Measurements from ENCODE around the gene TBC1D3E.
"Not testable (repeated sequence)": the region's sequence is repeated elsewhere in the genome, so short reads cannot be mapped to it uniquely, and the experiment has no call there.

DNA sequence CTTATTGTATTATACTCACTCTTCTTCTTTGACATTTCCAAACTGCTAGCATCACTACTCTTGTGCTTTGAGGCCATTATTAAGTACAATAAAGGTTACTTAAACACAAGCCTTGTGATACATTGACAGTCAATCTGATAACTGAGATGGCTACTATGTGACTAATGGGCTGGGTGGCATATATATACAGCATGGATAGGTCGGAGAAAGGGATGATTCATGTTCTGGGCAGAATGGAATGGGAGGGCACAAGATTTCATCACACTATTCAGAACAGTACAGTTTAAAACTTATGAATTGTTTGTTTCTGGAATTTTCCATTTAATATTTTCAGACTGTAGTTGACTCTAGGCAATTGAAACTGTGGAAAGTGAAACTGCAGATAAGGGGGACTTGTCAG is 40.4 kb upstream of the TBC1D3E start:
- TF ChIP-seq, protein P1, sequence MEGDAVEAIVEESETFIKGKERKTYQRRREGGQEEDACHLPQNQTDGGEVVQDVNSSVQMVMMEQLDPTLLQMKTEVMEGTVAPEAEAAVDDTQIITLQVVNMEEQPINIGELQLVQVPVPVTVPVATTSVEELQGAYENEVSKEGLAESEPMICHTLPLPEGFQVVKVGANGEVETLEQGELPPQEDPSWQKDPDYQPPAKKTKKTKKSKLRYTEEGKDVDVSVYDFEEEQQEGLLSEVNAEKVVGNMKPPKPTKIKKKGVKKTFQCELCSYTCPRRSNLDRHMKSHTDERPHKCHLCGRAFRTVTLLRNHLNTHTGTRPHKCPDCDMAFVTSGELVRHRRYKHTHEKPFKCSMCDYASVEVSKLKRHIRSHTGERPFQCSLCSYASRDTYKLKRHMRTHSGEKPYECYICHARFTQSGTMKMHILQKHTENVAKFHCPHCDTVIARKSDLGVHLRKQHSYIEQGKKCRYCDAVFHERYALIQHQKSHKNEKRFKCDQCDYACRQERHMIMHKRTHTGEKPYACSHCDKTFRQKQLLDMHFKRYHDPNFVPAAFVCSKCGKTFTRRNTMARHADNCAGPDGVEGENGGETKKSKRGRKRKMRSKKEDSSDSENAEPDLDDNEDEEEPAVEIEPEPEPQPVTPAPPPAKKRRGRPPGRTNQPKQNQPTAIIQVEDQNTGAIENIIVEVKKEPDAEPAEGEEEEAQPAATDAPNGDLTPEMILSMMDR (IDR thresholded peaks at IDR 0.05; ENCODE audit: low read depth, low read length, poor library complexity, severe bottlenecking), result not testable (repeated sequence)
- not testable (repeated sequence) for TF ChIP-seq EZH2phosphoT487 (IDR thresholded peaks at IDR 0.05; ENCODE audit: borderline replicate concordance, low read length)
